Aorta (tissue), 5 donors: ENCODE measurements around the gene SLC17A5. TPM values are rescaled to one million over a fixed set of nuclear protein-coding genes. Genes with fewer than 3 reads are reported as not detected.
A peak's percentile ranks its signal among the peaks of the same experiment; 100 is the strongest.
"Not testable (repeated sequence)": the region's sequence is repeated elsewhere in the genome, so short reads cannot be mapped to it uniquely, and the experiment has no call there.

Experiments
- ATAC-seq: fragments of 200-7000 bp; cut with Tn5 transposase; one replicate; pipeline ENCODE4 v1.9.1; 2022; ENCODE audit warnings: moderate library complexity; ENCODE audit not compliant: low FRiP score
- DNase-seq, 2 donors: peaks; one replicate each; pipeline ENCODE4 v3.0.0-alpha.2; 2020
- H3K27ac ChIP-seq, 2 donors: one replicate each; pipeline ENCODE4 v1.5.1; 2013; ENCODE audit warnings: low read length in 2 of 2, mild to moderate bottlenecking in 2 of 2, moderate library complexity in 2 of 2, control low read depth in 1 of 2, inconsistent platforms in 1 of 2, low read depth in 1 of 2
- H3K27me3 ChIP-seq, 2 donors: one replicate each; pipeline ENCODE4 v1.6.1; 2013; ENCODE audit warnings: control low read depth in 1 of 2, low read length in 1 of 2, mild to moderate bottlenecking in 1 of 2, moderate library complexity in 1 of 2; ENCODE audit not compliant: insufficient read depth in 2 of 2, control insufficient read depth in 1 of 2
- H3K36me3 ChIP-seq, 2 donors: one replicate each; pipeline ENCODE4 v1.6.1; 2013; ENCODE audit warnings: control low read depth in 1 of 2, low read length in 1 of 2, mild to moderate bottlenecking in 1 of 2; ENCODE audit not compliant: insufficient read depth in 2 of 2, control insufficient read depth in 1 of 2
- H3K4me1 ChIP-seq, 2 donors: one replicate each; pipeline ENCODE4 v1.6.1; 2013; ENCODE audit warnings: low read length in 2 of 2, control low read depth in 1 of 2, mild to moderate bottlenecking in 1 of 2, moderate library complexity in 1 of 2; ENCODE audit not compliant: insufficient read depth in 2 of 2, control insufficient read depth in 1 of 2
- H3K4me3 ChIP-seq, 2 donors: one replicate each; pipeline ENCODE4 v1.5.1; 2013; ENCODE audit warnings: low read length in 2 of 2, control low read depth in 1 of 2, mild to moderate bottlenecking in 1 of 2
- H3K9me3 ChIP-seq: one replicate; pipeline ENCODE4 v1.6.1; 2013; ENCODE audit warnings: mild to moderate bottlenecking, low read length; ENCODE audit not compliant: control insufficient read depth
- WGBS, 2 donors: extraction: QIAGEN DNeasy Blood & Tissue Kit; methylation state at CpG; one replicate each; pipeline ENCODE4 v1.1.7; 2013; 5-methylcytosine and 5-hydroxymethylcytosine counted together
- intact Hi-C, 2 donors: fragments of 100-400 bp; cut with DNase I; formaldehyde crosslinking; loops; one replicate each; pipeline versions ENCODE4 v1.14.2 to v1.15.0; 2022
- polyA plus RNA-seq, 2 donors: library from polyadenylated mRNA; stranded (reverse); fragments of 200-250 nt; gene quantifications; one replicate each; pipeline ENCODE4 v1.2.3, GENCODE V29; 2013
- total RNA-seq, 2 donors: library from RNA; stranded (reverse); fragmentation: NEBNext Ultra II Directional; extraction: Animal tissue kit (Norgen Biotek cat#: 25700); gene quantifications; one replicate each; pipeline ENCODE4 v1.2.1, GENCODE V29; 2021
- donor health status: healthy with polysubstance abuse.
- donor health status: Bipolar disorder and iron deficiency.
- donor health status: DM: no; HTN: no; CAD: no.
- donor health status: DM: no; HTN: no; CAD: no.
- donor health status: DM: yes; HTN: yes; CAD: no.

Gene SLC17A5
- total and polyA plus RNA-seq, 4 donors: 10.7 to 22.4 (median 16.4) TPM

- intact Hi-C loops: no loop called here
- no peak for ATAC-seq
- 9 to 15% methylated on average over 6 of the region's 6 CpGs for WGBS, 2 donors
Observed at GRCh38 chr6:73586416-73586974, 67.3 kb downstream of the SLC17A5 start.

GRCh38 chr6:73585566-73586415, 68.0 kb downstream of the SLC17A5 start:
- Histone ChIP-seq H3K27me3 (no peaks in the 10 kb centered on the region), H3K4me3 (peak overlapping the region; percentile 40 to 43), H3K4me1 (no peaks in the 10 kb centered on the region), H3K36me3 (no peaks in the 10 kb centered on the region), H3K9me3 (no peaks in the 10 kb centered on the region), H3K27ac (peak overlapping the region; percentile 92 to 93)
- no peak for DNase-seq
- WGBS, 2 donors: 0 to 2% methylated on average over 3 of the region's 3 CpGs
- peak; percentile 89 for ATAC-seq
- intact Hi-C loops: no loop called here

More at GRCh38 chr6:73586416-73586974, 67.3 kb downstream of the SLC17A5 start:
- Histone ChIP-seq H3K4me1 (no peaks in the 10 kb centered on the region), H3K27me3 (no peaks in the 10 kb centered on the region), H3K4me3 (peak overlapping the region in 1 of 2 donors; percentile 40), H3K9me3 (no peaks in the 10 kb centered on the region), H3K36me3 (no peaks in the 10 kb centered on the region), H3K27ac (no peak overlapping the region)
- no peak for DNase-seq

GRCh38 chr6:73581293-73581692, 72.5 kb downstream of the SLC17A5 start:
- intact Hi-C loops: loop anchor here in 1 of 2 donors (2.0 kb wide), 1 partner anchor 60 kb away; the partner anchor contains the start of gene EEF1A1
- no peak overlapping the region for H3K27ac ChIP-seq
- ATAC-seq (no peak), DNase-seq (no peak)
- H3K27me3 ChIP-seq: no peaks in the 10 kb centered on the region
- H3K4me1 ChIP-seq: peaks cover 0 to 5% of the 10 kb centered on the region in 2 donors
- H3K9me3 ChIP-seq: no peaks in the 10 kb centered on the region
- no peak overlapping the region for H3K4me3 ChIP-seq
- WGBS, 2 donors: 77 to 97% methylated on average over 2 of the region's 2 CpGs
- no peaks in the 10 kb centered on the region for H3K36me3 ChIP-seq

GRCh38 chr6:73580247-73581149, 73.3 kb downstream of the SLC17A5 start:
- H3K27me3 ChIP-seq: no peaks in the 10 kb centered on the region
- 1% methylated on average over 21 of the region's 21 CpGs for WGBS, 2 donors
- intact Hi-C loops: loop anchor here (1.0 to 2.0 kb wide), 2 partner anchors 59 to 60 kb away; partner anchors contain the start of gene EEF1A1 (in 2 of the 2)
- H3K4me3 ChIP-seq: peak overlapping the region in 1 of 2 donors; percentile 45
- peak; percentile 92 to 96 for DNase-seq
- peak overlapping the region; percentile 87 to 92 for H3K27ac ChIP-seq
- H3K36me3 ChIP-seq: no peaks in the 10 kb centered on the region
- no peaks in the 10 kb centered on the region for H3K9me3 ChIP-seq
- peaks cover 0 to 5% of the 10 kb centered on the region in 2 donors for H3K4me1 ChIP-seq
- peak; percentile 95 for ATAC-seq

- intact Hi-C loops: loop anchor here (1.0 to 2.0 kb wide), 2 partner anchors 59 kb away; partner anchors contain the start of gene EEF1A1 (in 2 of the 2)
- Histone ChIP-seq H3K36me3 (no peaks in the 10 kb centered on the region), H3K27me3 (no peaks in the 10 kb centered on the region), H3K27ac (peak overlapping the region; percentile 87 to 92), H3K4me1 (peaks cover 0 to 5% of the 10 kb centered on the region in 2 donors), H3K4me3 (no peak overlapping the region), H3K9me3 (no peaks in the 10 kb centered on the region)
- peak; percentile 72 for ATAC-seq
- WGBS, 2 donors: 10% methylated on average over 4 of the region's 4 CpGs
- DNase-seq: no peak
Observed at GRCh38 chr6:73579851-73580246, 73.9 kb downstream of the SLC17A5 start.

- peak in 1 of 2 donors; percentile 59 for DNase-seq
- ATAC-seq: peak; percentile 29
Observed at GRCh38 chr6:73579389-73579788, 74.4 kb downstream of the SLC17A5 start.

GRCh38 chr6:73577676-73578075, 76.1 kb downstream of the SLC17A5 start:
- no peak overlapping the region for H3K27ac ChIP-seq
- ATAC-seq (no peak), DNase-seq (no peak)
- H3K36me3 ChIP-seq: no peaks in the 10 kb centered on the region
- H3K9me3 ChIP-seq: no peaks in the 10 kb centered on the region
- H3K27me3 ChIP-seq: no peaks in the 10 kb centered on the region
- H3K4me1 ChIP-seq: peaks cover 0 to 5% of the 10 kb centered on the region in 2 donors
- H3K4me3 ChIP-seq: no peak overlapping the region
- 83% methylated on average over 2 of the region's 2 CpGs for WGBS, 2 donors
- intact Hi-C loops: no loop called here

More at GRCh38 chr6:73579389-73579788, 74.4 kb downstream of the SLC17A5 start:
- WGBS, 2 donors: 76 to 78% methylated on average over 4 of the region's 4 CpGs
- H3K4me1 ChIP-seq: peaks cover 0 to 5% of the 10 kb centered on the region in 2 donors
- no peak overlapping the region for H3K4me3 ChIP-seq
- intact Hi-C loops: no loop called here
- no peaks in the 10 kb centered on the region for H3K9me3 ChIP-seq
- no peaks in the 10 kb centered on the region for H3K36me3 ChIP-seq
- peak overlapping the region; percentile 87 to 92 for H3K27ac ChIP-seq
- no peaks in the 10 kb centered on the region for H3K27me3 ChIP-seq

GRCh38 chr6:73572531-73572930, 81.3 kb downstream of the SLC17A5 start:
- H3K27ac ChIP-seq, DNase-seq, H3K36me3 ChIP-seq, H3K4me3 ChIP-seq, H3K27me3 ChIP-seq, intact Hi-C loops, H3K4me1 ChIP-seq, H3K9me3 ChIP-seq, ATAC-seq: not testable (repeated sequence)
- WGBS, 2 donors: 94 to 96% methylated on average over 19 to 32 of the region's 32 CpGs
